Endodermal cell (in vitro differentiated cells): ENCODE measurements around the gene KIAA0513. TPM values are rescaled to one million over a fixed set of nuclear protein-coding genes. Genes with fewer than 3 reads are reported as not detected.

ENCODE experiments used
- DNase-seq: peaks from one replicate; pipeline ENCODE4 v3.0.0-alpha.2; 2017
- H3K27ac ChIP-seq: 2 replicates; pipeline ENCODE4 v1.5.1; 2013; ENCODE audit warnings: mild to moderate bottlenecking, low read depth, low read length, moderate library complexity
- H3K27me3 ChIP-seq: 2 replicates; pipeline ENCODE4 v1.6.1; 2013; ENCODE audit warnings: mild to moderate bottlenecking, low read length, moderate library complexity; ENCODE audit not compliant: insufficient read depth, control insufficient read depth, poor library complexity, severe bottlenecking
- H3K36me3 ChIP-seq: 2 replicates; pipeline ENCODE4 v1.7.0; 2013; ENCODE audit warnings: mild to moderate bottlenecking, low read length, moderate library complexity; ENCODE audit not compliant: control insufficient read depth, insufficient read depth
- H3K4me1 ChIP-seq: one replicate; pipeline ENCODE4 v1.7.0; 2013; ENCODE audit warnings: low read length; ENCODE audit not compliant: control insufficient read depth, insufficient read depth
- H3K4me3 ChIP-seq: 2 replicates; pipeline ENCODE4 v1.5.1; 2013; ENCODE audit warnings: mild to moderate bottlenecking, low read length, moderate library complexity
- H3K9ac ChIP-seq: 2 replicates; pipeline ENCODE4 v1.6.1; 2013; ENCODE audit warnings: mild to moderate bottlenecking, low read length, moderate library complexity; ENCODE audit not compliant: poor library complexity, severe bottlenecking; ENCODE audit errors: extremely low read depth
- H3K9me3 ChIP-seq: 2 replicates; pipeline ENCODE4 v1.6.1; 2013; ENCODE audit warnings: mild to moderate bottlenecking, low read length, moderate library complexity; ENCODE audit not compliant: control insufficient read depth
- H3K27ac Mint-ChIP-seq: 2 replicates; pipeline ENCODE4 v1.8.0; 2020; ENCODE audit warnings: mixed read lengths
- H3K27me3 Mint-ChIP-seq: 2 replicates; pipeline ENCODE4 v1.8.0; 2021; ENCODE audit warnings: mild to moderate bottlenecking, mixed read lengths; ENCODE audit not compliant: insufficient read depth
- H3K36me3 Mint-ChIP-seq: 2 replicates; pipeline ENCODE4 v1.8.0; 2020; ENCODE audit warnings: low read depth, mixed read lengths
- H3K4me1 Mint-ChIP-seq: 2 replicates; pipeline ENCODE4 v1.8.0; 2020; ENCODE audit warnings: mixed read lengths
- H3K4me3 Mint-ChIP-seq: 2 replicates; pipeline ENCODE4 v1.8.0; 2020; ENCODE audit warnings: mild to moderate bottlenecking, moderate library complexity, mixed read lengths
- H3K9me3 Mint-ChIP-seq: 2 replicates; pipeline ENCODE4 v1.8.0; 2020; ENCODE audit warnings: mild to moderate bottlenecking, mixed read lengths
- CTCF ChIP-seq: fragments of 200-600 bp; sonication (generic); conservative IDR thresholded peaks from 2 replicates; pipeline ENCODE4 v1.5.0; 2021; ENCODE audit warnings: antibody characterized with exemption, mild to moderate bottlenecking
- WGBS, 2 experiments: methylation state at CpG; one replicate each; pipeline versions ENCODE4 v1.1.5 to v1.1.7; 2013; ENCODE audit warnings: missing lambda C conversion rate in 2 of 2, mixed read lengths in 1 of 2; ENCODE audit not compliant: insufficient coverage in 1 of 2, insufficient read length in 1 of 2; 5-methylcytosine and 5-hydroxymethylcytosine counted together
- total RNA-seq, 2 donors: library from RNA; stranded (reverse); fragmentation: NEBNext Ultra II Directional in 1 of 2; extraction: Animal tissue kit (Norgen Biotek cat#: 25700) in 1 of 2; gene quantifications; 2 replicates in 1 of 2; 3 replicates in 1 of 2; pipeline ENCODE4 v1.2.1, GENCODE V29; 2021

The KIAA0513 gene
- total RNA-seq, 2 donors from 2014 or later = 9.2 to 16.0 TPM

- no peak overlapping the region for H3K27ac Mint-ChIP-seq
- H3K4me1 Mint-ChIP-seq = peaks cover 8% of the 10 kb centered on the region
- peaks cover 9% of the 10 kb centered on the region for H3K27me3 Mint-ChIP-seq
- peaks cover 22% of the 10 kb centered on the region for H3K36me3 Mint-ChIP-seq
- 88% methylated on average over 9 to 16 of the region's 16 CpGs for WGBS, 2 experiments
- no peaks in the 10 kb centered on the region for H3K36me3 ChIP-seq
- no peak for TF ChIP-seq CTCF
- no peaks in the 10 kb centered on the region for H3K9me3 Mint-ChIP-seq
- no peak for DNase-seq
- H3K27me3 ChIP-seq = peaks cover 6% of the 10 kb centered on the region
- no peak overlapping the region for H3K4me3 ChIP-seq
- no peak overlapping the region for H3K9ac ChIP-seq
- H3K4me3 Mint-ChIP-seq = no peak overlapping the region
- H3K27ac ChIP-seq = no peak overlapping the region
- no peaks in the 10 kb centered on the region for H3K9me3 ChIP-seq
- H3K4me1 ChIP-seq = peaks cover 2% of the 10 kb centered on the region
Measured at GRCh38 chr16:85077576-85078125, 50.1 kb downstream of the KIAA0513 start.

- WGBS, 2 experiments = 86 to 90% methylated on average over 5 to 10 of the region's 10 CpGs
- H3K9me3 Mint-ChIP-seq = no peaks in the 10 kb centered on the region
- H3K27me3 Mint-ChIP-seq = peaks cover 14% of the 10 kb centered on the region
- Histone ChIP-seq H3K4me3 (no peak overlapping the region), H3K9ac (no peak overlapping the region), H3K4me1 (peaks cover 6% of the 10 kb centered on the region), H3K27ac (no peak overlapping the region), H3K9me3 (no peaks in the 10 kb centered on the region), H3K27me3 (peaks cover 12% of the 10 kb centered on the region), H3K36me3 (no peaks in the 10 kb centered on the region)
- peaks cover 22% of the 10 kb centered on the region for H3K36me3 Mint-ChIP-seq
- H3K27ac Mint-ChIP-seq = no peak overlapping the region
- DNase-seq = no peak
- TF ChIP-seq CTCF = no peak
- H3K4me1 Mint-ChIP-seq = peaks cover 12% of the 10 kb centered on the region
- H3K4me3 Mint-ChIP-seq = no peak overlapping the region
Measured at GRCh38 chr16:85078226-85078625, 50.6 kb downstream of the KIAA0513 start.

DNA sequence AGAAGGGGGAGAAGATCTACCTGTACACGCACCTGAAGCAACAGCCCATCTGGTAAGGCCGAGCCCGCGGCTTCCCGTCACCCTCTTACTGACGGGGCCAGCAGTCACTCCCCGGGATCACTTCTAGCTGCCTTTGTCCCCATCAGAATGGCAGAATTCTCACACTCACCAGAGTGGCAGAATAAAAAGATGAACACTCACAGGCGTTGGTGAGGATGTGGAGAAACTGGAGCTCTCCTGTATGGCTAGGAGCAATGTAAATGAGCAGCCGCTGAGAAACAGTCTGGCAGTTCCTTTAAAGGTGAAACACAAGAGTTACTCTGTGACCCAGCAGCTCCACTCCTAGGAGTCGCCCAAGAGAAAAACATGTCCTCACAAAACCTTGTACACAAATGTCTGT, 51.4 kb downstream of the KIAA0513 start:
- TF ChIP-seq CTCF = no peak
- no peak overlapping the region for H3K27ac ChIP-seq
- H3K9me3 ChIP-seq = no peaks in the 10 kb centered on the region
- peaks cover 22% of the 10 kb centered on the region for H3K36me3 Mint-ChIP-seq
- peaks cover 16% of the 10 kb centered on the region for H3K27me3 ChIP-seq
- H3K36me3 ChIP-seq = no peaks in the 10 kb centered on the region
- H3K9ac ChIP-seq = no peak overlapping the region
- no peaks in the 10 kb centered on the region for H3K9me3 Mint-ChIP-seq
- H3K4me3 ChIP-seq = no peak overlapping the region
- H3K27me3 Mint-ChIP-seq = peaks cover 18% of the 10 kb centered on the region
- H3K4me3 Mint-ChIP-seq = no peak overlapping the region
- WGBS, 2 experiments = 94 to 95% methylated on average over 5 to 10 of the region's 10 CpGs
- H3K4me1 Mint-ChIP-seq = peaks cover 18% of the 10 kb centered on the region
- peaks cover 6% of the 10 kb centered on the region for H3K4me1 ChIP-seq
- no peak for DNase-seq
- H3K27ac Mint-ChIP-seq = no peak overlapping the region
